BLaER1 (cell line): Measurements from ENCODE around the gene RABGAP1.

Experiments
- H3K27ac ChIP-seq: shearing (Covaris generic); formaldehyde crosslinking; 2 replicates; pipeline ENCODE4 v1.8.1; 2022
- H3K27me3 ChIP-seq: shearing (Covaris generic); formaldehyde crosslinking; 2 replicates; pipeline ENCODE4 v1.8.1; 2022
- H3K36me3 ChIP-seq: shearing (Covaris generic); formaldehyde crosslinking; 2 replicates; pipeline ENCODE4 v1.8.1; 2022
- H3K4me1 ChIP-seq: shearing (Covaris generic); formaldehyde crosslinking; 2 replicates; pipeline ENCODE4 v1.8.1; 2022
- H3K4me2 ChIP-seq: shearing (Covaris generic); formaldehyde crosslinking; 2 replicates; pipeline ENCODE4 v1.8.1; 2022
- H3K4me3 ChIP-seq: shearing (Covaris generic); formaldehyde crosslinking; 2 replicates; pipeline ENCODE4 v1.8.1; 2022
- H3K9ac ChIP-seq: shearing (Covaris generic); formaldehyde crosslinking; 2 replicates; pipeline ENCODE4 v1.8.1; 2022
- H3K9me3 ChIP-seq: shearing (Covaris generic); formaldehyde crosslinking; 2 replicates; pipeline ENCODE4 v1.8.1; 2022
- H4K20me1 ChIP-seq: shearing (Covaris generic); formaldehyde crosslinking; 2 replicates; pipeline ENCODE4 v1.8.1; 2022
- Cebpa-rat ChIP-seq: shearing (Covaris generic); IDR thresholded peaks from 2 replicates; pipeline ENCODE4 v1.8.1; 2022

The RABGAP1 gene

DNA sequence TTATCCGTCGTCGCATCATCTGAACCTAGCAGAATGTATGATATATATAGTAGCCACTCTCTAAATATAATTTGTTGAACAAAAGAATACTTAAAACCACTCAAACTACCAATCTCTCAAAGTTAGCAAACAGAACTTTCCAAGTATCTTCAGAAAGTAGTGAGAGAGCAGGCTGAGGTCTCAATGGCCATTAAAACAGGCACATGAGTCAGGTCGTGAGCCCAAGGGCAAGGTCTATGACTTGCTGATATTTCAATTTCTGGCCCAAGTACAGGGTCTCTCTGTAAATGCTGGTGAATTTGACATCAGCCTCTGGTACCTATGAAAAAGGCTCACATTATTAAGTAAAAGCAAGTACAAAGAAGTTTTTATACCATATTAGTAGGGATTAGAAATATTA lies 187.8 kb downstream of the RABGAP1 start:
- no peak overlapping the region for H3K4me3 ChIP-seq
- no peaks in the 10 kb centered on the region for H3K27me3 ChIP-seq
- no peaks in the 10 kb centered on the region for H3K4me1 ChIP-seq
- peaks cover 96% of the 10 kb centered on the region for H3K36me3 ChIP-seq
- no peak for TF ChIP-seq Cebpa-rat
- no peak overlapping the region for H3K9ac ChIP-seq
- peaks cover 6% of the 10 kb centered on the region; the same call in 1 of the 2 replicates for H4K20me1 ChIP-seq
- H3K27ac ChIP-seq = no peak overlapping the region
- H3K9me3 ChIP-seq = no peaks in the 10 kb centered on the region
- no peak overlapping the region for H3K4me2 ChIP-seq

DNA sequence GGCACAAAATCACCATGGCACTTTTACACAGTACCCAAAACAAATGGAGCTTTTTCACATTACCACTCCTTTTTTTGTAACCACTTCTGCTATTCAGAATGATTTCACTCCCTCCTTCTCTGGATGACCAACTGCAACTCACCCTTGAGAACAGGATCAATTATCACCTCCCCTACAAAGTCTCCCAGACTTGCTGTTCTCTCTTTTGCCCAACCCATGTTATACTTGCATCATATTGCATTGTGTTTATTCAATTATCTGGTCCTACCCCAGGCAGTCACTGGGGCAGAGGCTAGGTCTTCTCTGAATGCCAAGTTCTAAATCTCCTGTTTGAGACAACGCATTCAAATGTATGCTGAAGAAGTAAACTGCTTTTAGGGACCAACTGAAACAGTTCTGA lies 188.6 kb downstream of the RABGAP1 start:
- H3K27me3 ChIP-seq = no peaks in the 10 kb centered on the region
- no peaks in the 10 kb centered on the region for H3K4me1 ChIP-seq
- no peak overlapping the region for H3K4me2 ChIP-seq
- peaks cover 6% of the 10 kb centered on the region; the same call in 1 of the 2 replicates for H4K20me1 ChIP-seq
- H3K9ac ChIP-seq = no peak overlapping the region
- H3K4me3 ChIP-seq = no peak overlapping the region
- peaks cover 96% of the 10 kb centered on the region for H3K36me3 ChIP-seq
- TF ChIP-seq Cebpa-rat = no peak
- no peak overlapping the region for H3K27ac ChIP-seq
- H3K9me3 ChIP-seq = no peaks in the 10 kb centered on the region

DNA sequence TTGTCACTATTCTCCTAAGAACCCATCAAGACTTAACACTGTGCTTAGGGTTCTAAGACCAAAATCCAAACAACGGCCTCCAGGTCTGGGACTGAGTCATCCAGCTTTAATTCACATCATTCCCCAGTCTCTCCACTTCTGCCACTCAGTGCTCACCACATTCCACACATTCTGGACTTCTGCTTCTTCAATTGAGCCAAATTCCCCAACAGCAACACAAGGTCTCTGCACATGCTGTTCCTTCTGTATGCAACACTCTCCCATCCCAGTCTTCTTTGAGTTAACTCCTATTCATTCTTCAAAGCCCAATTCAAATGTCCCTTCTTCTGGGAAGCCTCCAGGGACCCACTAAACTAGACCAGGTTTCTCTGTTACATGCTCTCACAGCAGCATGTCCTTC lies 190.4 kb downstream of the RABGAP1 start:
- H3K4me2 ChIP-seq = no peak overlapping the region
- no peak for TF ChIP-seq Cebpa-rat
- no peak overlapping the region for H3K4me3 ChIP-seq
- no peaks in the 10 kb centered on the region for H3K27me3 ChIP-seq
- H3K4me1 ChIP-seq = no peaks in the 10 kb centered on the region
- no peaks in the 10 kb centered on the region for H3K9me3 ChIP-seq
- no peak overlapping the region for H3K9ac ChIP-seq
- H3K36me3 ChIP-seq = peaks cover 98% of the 10 kb centered on the region
- H3K27ac ChIP-seq = no peak overlapping the region
- peaks cover 5% of the 10 kb centered on the region; the same call in 1 of the 2 replicates for H4K20me1 ChIP-seq

DNA sequence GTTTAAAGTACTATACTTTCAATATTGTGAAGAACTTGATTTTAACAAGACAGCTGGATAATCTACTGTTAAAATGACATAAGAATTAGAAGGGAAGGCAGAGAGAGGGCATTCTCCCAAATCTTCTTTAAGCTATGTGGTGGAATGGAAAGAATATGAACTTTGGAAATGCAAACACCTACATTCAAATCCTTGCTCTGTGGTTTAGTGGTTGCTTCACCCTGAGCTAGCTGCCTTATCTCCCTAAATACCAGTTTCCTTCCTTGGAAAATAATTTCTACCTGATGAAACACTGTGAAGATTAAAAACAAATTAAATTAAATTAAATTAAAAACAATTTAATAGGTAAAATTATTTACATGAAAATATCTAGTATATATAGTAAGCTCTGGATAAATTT lies 191.2 kb downstream of the RABGAP1 start:
- H3K4me3 ChIP-seq = no peak overlapping the region
- H3K4me1 ChIP-seq = no peaks in the 10 kb centered on the region
- H3K4me2 ChIP-seq = no peak overlapping the region
- H4K20me1 ChIP-seq = no peaks in the 10 kb centered on the region
- H3K9ac ChIP-seq = no peak overlapping the region
- no peak for TF ChIP-seq Cebpa-rat
- peaks cover 98% of the 10 kb centered on the region for H3K36me3 ChIP-seq
- no peaks in the 10 kb centered on the region for H3K9me3 ChIP-seq
- H3K27me3 ChIP-seq = no peaks in the 10 kb centered on the region
- H3K27ac ChIP-seq = no peak overlapping the region

DNA sequence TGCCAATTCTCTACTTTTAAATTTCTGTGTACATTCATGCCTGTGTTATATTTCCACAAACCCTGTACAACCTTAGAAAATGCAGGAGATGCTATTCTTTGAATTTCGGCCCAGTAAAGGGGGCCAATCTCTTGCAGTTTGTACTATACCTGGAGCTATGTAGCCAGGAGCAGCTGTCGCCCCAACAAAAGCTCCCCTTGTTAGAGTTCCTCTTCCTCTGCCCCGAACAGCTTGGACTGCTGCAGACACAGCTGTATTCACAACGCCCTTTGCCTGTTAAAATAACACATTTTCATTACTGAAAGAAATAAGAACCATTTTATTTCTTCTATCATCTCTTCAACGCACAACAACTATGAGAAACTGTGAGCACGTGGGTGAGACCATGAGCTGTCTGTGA lies 191.9 kb downstream of the RABGAP1 start:
- Histone ChIP-seq H3K4me2 (no peak overlapping the region), H3K4me1 (no peaks in the 10 kb centered on the region), H3K4me3 (no peak overlapping the region), H3K27ac (no peak overlapping the region), H3K27me3 (no peaks in the 10 kb centered on the region), H3K9me3 (no peaks in the 10 kb centered on the region), H4K20me1 (no peaks in the 10 kb centered on the region), H3K36me3 (peaks cover 97% of the 10 kb centered on the region), H3K9ac (no peak overlapping the region)
- no peak for TF ChIP-seq Cebpa-rat

DNA sequence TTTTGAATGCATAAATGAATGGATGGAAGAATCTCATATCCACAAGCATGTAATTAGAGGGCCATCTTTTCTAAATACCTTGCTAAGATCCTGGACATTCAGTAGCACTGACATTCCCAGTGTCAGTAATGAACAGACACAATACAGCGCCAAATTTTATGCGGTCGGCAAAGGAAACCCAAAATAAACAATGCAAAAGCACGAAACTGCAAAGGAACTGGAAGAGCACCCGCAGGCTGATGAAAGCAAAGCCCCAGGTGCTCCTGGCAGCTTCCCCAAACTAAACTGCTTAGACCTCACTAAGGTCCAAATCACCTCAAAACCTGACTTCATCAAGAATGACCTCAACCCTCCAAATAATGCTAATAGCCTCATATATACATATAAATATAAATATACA lies 194.6 kb downstream of the RABGAP1 start:
- Histone ChIP-seq H3K36me3 (peaks cover 96% of the 10 kb centered on the region), H4K20me1 (peaks cover 7% of the 10 kb centered on the region; the same call in 1 of the 2 replicates), H3K27me3 (no peaks in the 10 kb centered on the region)

DNA sequence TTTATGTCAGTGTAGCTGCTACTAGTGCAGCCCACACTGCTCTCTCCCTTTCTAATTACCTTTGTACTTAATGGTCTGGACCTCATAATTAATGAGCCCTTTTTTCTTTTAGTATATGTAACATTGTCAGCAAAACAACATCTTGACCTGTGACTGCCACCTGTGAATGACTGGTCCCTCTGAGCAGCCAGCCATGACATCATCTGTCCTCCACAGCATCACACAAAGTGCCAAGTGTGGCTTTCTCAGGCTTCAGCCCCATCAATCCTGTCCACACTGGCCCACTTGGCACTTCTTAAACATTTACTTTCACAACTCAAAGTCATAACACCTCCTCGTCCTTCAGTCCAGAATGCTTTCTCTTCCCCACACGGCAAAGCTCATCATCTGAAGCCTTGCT lies 197.3 kb downstream of the RABGAP1 start:
- TF ChIP-seq Cebpa-rat = no peak
- no peak overlapping the region for H3K27ac ChIP-seq
- H3K36me3 ChIP-seq = peaks cover 87% of the 10 kb centered on the region
- H4K20me1 ChIP-seq = peaks cover 16% of the 10 kb centered on the region; the same call in 1 of the 2 replicates
- H3K27me3 ChIP-seq = no peaks in the 10 kb centered on the region
- no peaks in the 10 kb centered on the region for H3K9me3 ChIP-seq
- H3K4me1 ChIP-seq = no peaks in the 10 kb centered on the region
- H3K4me2 ChIP-seq = no peak overlapping the region
- H3K4me3 ChIP-seq = no peak overlapping the region
- no peak overlapping the region for H3K9ac ChIP-seq

More for the DNA sequence above, 194.6 kb downstream of the RABGAP1 start:
- Histone ChIP-seq H3K4me2 (no peak overlapping the region), H3K27ac (no peak overlapping the region), H3K4me1 (no peaks in the 10 kb centered on the region), H3K9me3 (no peaks in the 10 kb centered on the region), H3K4me3 (no peak overlapping the region), H3K9ac (no peak overlapping the region)
- TF ChIP-seq Cebpa-rat = no peak

DNA sequence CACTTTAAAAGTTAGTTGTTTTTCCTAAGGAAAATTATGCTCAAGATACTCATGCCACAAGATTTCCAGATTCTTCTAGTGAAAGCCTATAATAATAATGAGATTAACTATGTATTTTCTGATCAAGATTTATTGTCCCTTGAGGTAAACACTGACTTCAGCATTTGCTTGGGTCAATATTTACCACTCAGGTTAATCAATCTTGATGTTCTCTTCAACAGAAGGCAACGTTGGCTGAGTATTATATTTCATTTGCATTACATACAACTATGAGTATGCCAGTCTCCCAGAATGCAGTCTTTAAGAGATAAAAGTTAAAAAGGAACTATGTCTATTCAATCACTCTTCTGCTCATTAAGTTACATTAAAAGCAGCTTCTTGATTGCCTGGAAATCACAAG lies 208.2 kb downstream of the RABGAP1 start:
- Histone ChIP-seq H3K27ac (no peak overlapping the region), H3K9me3 (0 out of 2 replicates have a peak, but pooled peaks cover 6% of the 10 kb centered on the region), H3K4me1 (no peaks in the 10 kb centered on the region), H3K4me3 (no peak overlapping the region), H3K4me2 (no peak overlapping the region), H4K20me1 (0 out of 2 replicates have a peak, but pooled peaks cover 7% of the 10 kb centered on the region), H3K27me3 (no peaks in the 10 kb centered on the region), H3K36me3 (peaks cover 92% of the 10 kb centered on the region), H3K9ac (no peak overlapping the region)
- TF ChIP-seq Cebpa-rat = no peak

DNA sequence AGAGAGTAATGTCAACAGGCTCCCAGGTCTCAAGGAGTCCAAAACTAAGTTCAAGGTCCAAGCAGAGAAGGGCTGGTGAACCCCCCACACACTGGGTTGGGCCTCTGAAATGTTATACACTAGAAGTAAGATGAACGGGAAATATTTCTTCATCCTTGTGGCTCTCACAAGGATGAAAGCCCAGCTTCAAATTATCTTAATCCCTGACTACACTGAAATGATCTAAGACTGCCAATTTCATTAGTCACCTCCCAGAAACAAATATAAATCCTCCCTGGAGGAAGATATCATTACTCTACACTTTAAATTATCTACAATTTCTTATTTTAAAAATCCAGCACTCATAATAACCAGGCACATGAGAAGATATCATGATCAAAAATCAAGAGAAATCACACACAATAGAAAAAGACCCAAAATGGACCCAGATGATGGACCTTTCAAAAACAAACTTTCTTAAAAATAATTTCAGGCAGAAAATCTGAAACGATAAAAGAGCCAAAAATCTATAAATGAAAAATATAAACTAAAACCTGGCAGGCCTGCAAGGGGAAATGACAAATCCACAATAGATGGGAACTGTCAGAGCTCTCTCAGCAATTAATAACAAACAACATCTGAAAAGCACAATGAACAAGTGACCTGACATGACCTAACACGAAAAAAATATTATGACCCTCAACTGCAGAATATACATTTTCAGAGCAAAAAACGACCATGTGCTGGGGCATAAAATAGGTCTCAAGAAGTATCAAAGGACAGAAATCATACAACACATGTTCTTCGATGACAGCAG lies 210.1 kb downstream of the RABGAP1 start:
- no peak overlapping the region for H3K4me3 ChIP-seq
- no peak for TF ChIP-seq Cebpa-rat
- no peak overlapping the region for H3K27ac ChIP-seq
- H3K27me3 ChIP-seq = no peaks in the 10 kb centered on the region
- H3K4me2 ChIP-seq = no peak overlapping the region
- H3K4me1 ChIP-seq = no peaks in the 10 kb centered on the region
- peaks cover 94% of the 10 kb centered on the region for H3K36me3 ChIP-seq
- H3K9ac ChIP-seq = no peak overlapping the region
- H4K20me1 ChIP-seq = 0 out of 2 replicates have a peak, but pooled peaks cover 7% of the 10 kb centered on the region
- H3K9me3 ChIP-seq = 0 out of 2 replicates have a peak, but pooled peaks cover 6% of the 10 kb centered on the region
